ENCODE measurements around the gene OSBP2. TPM values are rescaled to one million over a fixed set of nuclear protein-coding genes. Genes with fewer than 3 reads are reported as not detected.

The OSBP2 gene
- total RNA-seq, 6 experiments from 2014 or later = 0.31 to 3.4 (median 0.93) TPM

DNA sequence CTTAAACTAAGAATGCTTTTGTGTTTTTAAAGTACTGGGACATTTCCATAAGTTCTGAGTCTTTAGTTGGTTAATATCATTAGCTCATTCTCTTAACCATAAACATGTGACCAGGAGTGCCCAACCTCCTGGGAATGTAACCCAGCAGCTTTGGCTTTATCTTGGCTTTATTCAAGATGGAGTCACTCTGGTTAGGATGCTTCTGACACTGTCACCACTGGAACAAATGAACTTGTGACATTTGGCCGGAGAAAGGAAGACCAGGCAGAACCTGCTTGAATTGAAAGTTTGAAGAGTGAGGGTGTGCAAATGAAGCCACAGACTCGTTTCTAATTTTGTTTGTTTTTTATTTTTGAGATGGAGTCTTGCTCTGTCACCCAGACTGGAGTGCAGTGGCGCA is 54.6 kb downstream of the OSBP2 start:
- intact Hi-C loops (cut with DNase I) = no loop called here
- ATAC-seq = no peak

GRCh38 chr22:30749849-30750248 is 55.2 kb downstream of the OSBP2 start:
- TF ChIP-seq, protein P1, sequence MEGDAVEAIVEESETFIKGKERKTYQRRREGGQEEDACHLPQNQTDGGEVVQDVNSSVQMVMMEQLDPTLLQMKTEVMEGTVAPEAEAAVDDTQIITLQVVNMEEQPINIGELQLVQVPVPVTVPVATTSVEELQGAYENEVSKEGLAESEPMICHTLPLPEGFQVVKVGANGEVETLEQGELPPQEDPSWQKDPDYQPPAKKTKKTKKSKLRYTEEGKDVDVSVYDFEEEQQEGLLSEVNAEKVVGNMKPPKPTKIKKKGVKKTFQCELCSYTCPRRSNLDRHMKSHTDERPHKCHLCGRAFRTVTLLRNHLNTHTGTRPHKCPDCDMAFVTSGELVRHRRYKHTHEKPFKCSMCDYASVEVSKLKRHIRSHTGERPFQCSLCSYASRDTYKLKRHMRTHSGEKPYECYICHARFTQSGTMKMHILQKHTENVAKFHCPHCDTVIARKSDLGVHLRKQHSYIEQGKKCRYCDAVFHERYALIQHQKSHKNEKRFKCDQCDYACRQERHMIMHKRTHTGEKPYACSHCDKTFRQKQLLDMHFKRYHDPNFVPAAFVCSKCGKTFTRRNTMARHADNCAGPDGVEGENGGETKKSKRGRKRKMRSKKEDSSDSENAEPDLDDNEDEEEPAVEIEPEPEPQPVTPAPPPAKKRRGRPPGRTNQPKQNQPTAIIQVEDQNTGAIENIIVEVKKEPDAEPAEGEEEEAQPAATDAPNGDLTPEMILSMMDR (IDR thresholded peaks at IDR 0.05) = no peak
- TF ChIP-seq POLR2A (IDR thresholded peaks at IDR 0.05) = no peak
- no peaks in the 10 kb centered on the region for H3K4me1 ChIP-seq
- H3K36me3 ChIP-seq = no peaks in the 10 kb centered on the region
- WGBS (ENCODE audit: insufficient coverage, low coverage, low lambda C conversion rate, missing lambda C conversion rate) = 57% methylated on average over 1 of the region's 6 CpGs
- no peak overlapping the region for H3K27ac ChIP-seq
- ATAC-seq (no peak), DNase-seq (peak in 1 of 3 donors; percentile 20)
- intact Hi-C loops (cut with DNase I) = loop anchor here in 1 of 2 donors (10.0 kb wide), 1 partner anchor 115 kb away; the partner anchor contains the start of gene SLC35E4
- H3K4me3 ChIP-seq = no peak overlapping the region
- H3K27me3 ChIP-seq = no peaks in the 10 kb centered on the region
- H3K9me3 ChIP-seq = no peaks in the 10 kb centered on the region

More for the DNA sequence above, 54.6 kb downstream of the OSBP2 start:
- Histone ChIP-seq H3K9me3 (no peaks in the 10 kb centered on the region), H3K4me3 (no peak overlapping the region), H3K27ac (no peak overlapping the region), H3K36me3 (no peaks in the 10 kb centered on the region), H3K4me1 (no peaks in the 10 kb centered on the region), H3K27me3 (no peaks in the 10 kb centered on the region)
- TF ChIP-seq POLR2A (IDR thresholded peaks at IDR 0.05) = no peak
- TF ChIP-seq, protein P1 (IDR thresholded peaks at IDR 0.05) = no peak
- no peak for DNase-seq
- WGBS (ENCODE audit: insufficient coverage, low coverage, low lambda C conversion rate, missing lambda C conversion rate) = 57% methylated on average over 3 of the region's 3 CpGs

- no peak for ATAC-seq
- 90% methylated on average over 8 of the region's 10 CpGs for WGBS (ENCODE audit: insufficient coverage, low coverage, low lambda C conversion rate, missing lambda C conversion rate)
- H3K4me1 ChIP-seq = no peaks in the 10 kb centered on the region
- H3K4me3 ChIP-seq = no peak overlapping the region
- DNase-seq = no peak
- no peaks in the 10 kb centered on the region for H3K27me3 ChIP-seq
- H3K9me3 ChIP-seq = no peaks in the 10 kb centered on the region
- no peaks in the 10 kb centered on the region for H3K36me3 ChIP-seq
- TF ChIP-seq POLR2A (IDR thresholded peaks at IDR 0.05) = no peak
- TF ChIP-seq, protein P1 (IDR thresholded peaks at IDR 0.05) = no peak
- intact Hi-C loops (cut with DNase I) = loop anchor here in 1 of 2 donors (10.0 kb wide), 1 partner anchor 117 kb away; the partner anchor contains the start of gene SLC35E4
- H3K27ac ChIP-seq = no peak overlapping the region
Measured at GRCh38 chr22:30751529-30751928, 56.9 kb downstream of the OSBP2 start.

DNA sequence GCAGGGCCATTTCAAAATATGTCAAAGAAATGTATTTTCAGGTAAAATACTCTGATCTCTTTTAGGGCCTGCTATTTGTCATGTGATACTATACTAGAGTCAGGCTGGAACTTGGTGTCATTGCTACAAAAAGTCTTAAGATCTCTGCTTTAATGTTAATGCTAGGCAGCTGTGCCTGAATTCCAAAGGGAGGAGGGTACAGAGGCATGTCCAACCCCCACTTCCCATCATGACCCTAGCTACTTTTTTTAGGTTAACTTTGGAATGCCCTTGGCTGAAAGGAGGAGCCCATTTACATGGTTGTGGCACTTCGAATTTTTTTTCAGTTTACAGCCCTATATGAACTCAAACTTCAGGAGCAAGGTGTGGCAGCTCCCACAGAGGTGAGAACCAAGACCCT is 58.1 kb downstream of the OSBP2 start:
- H3K4me3 ChIP-seq = no peak overlapping the region
- ATAC-seq (no peak), DNase-seq (no peak)
- no peaks in the 10 kb centered on the region for H3K4me1 ChIP-seq
- WGBS (ENCODE audit: insufficient coverage, low coverage, low lambda C conversion rate, missing lambda C conversion rate) = 33% methylated on average over 1 of the region's 1 CpG
- no peak for TF ChIP-seq POLR2A (IDR thresholded peaks at IDR 0.05)
- TF ChIP-seq, protein P1 (IDR thresholded peaks at IDR 0.05) = no peak
- intact Hi-C loops (cut with DNase I) = loop anchor here in 1 of 2 donors (10.0 kb wide), 1 partner anchor 118 kb away; the partner anchor contains the start of gene SLC35E4
- no peaks in the 10 kb centered on the region for H3K9me3 ChIP-seq
- no peak overlapping the region for H3K27ac ChIP-seq
- no peaks in the 10 kb centered on the region for H3K27me3 ChIP-seq
- no peaks in the 10 kb centered on the region for H3K36me3 ChIP-seq

Data from right lobe of liver (tissue), 6 donors.